Ramos (cell line): ENCODE results near the gene CLIC5.

ENCODE experiments used
- in situ Hi-C: fragments of 300-500 bp; cut with MboI; formaldehyde crosslinking; loops from one replicate; pipeline ENCODE4 v1.14.3; 2022; ENCODE audit warnings: low sequenced_read_pairs; ENCODE audit not compliant: unreplicated experiment

CLIC5 gene

DNA sequence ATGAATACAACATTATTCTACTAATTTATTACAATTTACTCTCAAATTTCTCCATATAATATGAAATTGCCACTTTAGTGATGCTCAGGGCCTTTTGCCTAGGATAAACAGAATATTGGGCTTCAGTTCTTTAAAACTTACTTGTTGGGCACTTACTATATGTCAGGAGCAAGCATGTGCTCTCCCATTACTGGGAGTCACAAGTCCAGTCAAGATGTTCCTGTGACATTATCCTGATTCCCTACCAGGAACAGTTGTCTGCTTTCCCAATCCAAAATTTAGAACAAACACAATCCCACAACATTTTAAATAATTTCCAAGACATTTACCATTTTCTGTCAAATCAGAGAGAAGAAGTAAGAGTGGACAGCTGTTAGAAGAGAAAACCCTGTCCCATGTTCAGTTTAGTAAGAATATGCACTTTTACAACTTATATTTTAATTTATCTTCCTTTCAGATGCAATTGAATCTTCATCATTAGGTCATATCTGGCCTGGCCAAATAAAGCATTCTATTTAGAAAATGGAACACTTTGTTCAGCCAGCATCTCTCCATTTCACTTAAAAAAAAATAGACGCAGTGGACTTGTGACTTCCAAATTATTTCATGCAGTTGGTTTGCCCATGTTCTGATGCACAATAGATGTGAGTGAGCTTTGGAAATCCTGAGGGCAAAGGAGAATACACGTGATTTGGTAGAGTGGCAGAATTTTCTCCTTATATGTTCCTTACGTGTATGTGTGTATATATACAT is 159.8 kb downstream of the CLIC5 start:
- in situ Hi-C loops: no loop called here

DNA sequence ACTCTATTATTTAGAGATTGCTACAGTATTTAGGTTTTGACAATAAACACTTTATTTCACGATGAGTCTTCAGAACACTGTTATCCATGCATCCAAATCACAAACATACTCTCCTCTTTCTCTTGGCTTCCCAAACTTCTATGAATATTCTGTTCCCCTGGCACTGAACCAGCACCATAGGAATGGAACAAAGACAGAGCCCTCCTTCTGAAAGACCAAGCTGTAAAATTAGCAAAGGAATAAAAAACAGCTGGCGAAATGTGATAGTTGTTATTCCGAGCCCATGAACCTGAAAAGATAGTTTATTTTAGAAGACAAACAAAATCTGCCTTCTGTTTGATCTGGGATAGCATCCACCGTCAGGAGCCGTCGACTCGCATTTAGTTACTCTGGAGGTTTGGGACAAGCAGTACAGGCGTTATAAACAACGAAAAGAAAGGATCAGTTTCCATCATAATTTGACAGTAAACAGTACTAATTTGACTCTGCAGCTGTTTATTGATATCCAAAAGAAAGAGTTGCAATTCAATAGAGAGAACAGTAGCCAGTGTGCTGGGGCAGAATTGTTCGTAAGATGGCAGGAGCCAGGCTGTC is 161.4 kb downstream of the CLIC5 start:
- in situ Hi-C loops: no loop called here

DNA sequence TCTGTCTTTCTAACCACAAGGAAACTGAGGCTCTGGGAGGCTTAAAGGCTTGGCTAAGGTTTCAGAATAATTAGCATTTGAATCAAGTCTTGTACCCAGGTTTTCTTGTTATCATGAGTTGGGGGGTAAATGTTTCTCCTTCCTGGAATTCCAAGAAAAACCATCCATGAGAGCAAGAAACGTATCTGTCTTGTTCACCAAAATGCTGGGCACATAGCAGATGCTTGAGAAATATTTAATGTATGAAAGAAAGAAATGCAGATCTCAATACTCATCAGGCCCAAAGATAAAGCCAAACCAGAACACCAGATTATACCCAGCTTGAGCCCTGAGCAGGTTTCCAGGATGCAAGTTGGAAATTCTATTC is 164.6 kb downstream of the CLIC5 start:
- in situ Hi-C loops: no loop called here

DNA sequence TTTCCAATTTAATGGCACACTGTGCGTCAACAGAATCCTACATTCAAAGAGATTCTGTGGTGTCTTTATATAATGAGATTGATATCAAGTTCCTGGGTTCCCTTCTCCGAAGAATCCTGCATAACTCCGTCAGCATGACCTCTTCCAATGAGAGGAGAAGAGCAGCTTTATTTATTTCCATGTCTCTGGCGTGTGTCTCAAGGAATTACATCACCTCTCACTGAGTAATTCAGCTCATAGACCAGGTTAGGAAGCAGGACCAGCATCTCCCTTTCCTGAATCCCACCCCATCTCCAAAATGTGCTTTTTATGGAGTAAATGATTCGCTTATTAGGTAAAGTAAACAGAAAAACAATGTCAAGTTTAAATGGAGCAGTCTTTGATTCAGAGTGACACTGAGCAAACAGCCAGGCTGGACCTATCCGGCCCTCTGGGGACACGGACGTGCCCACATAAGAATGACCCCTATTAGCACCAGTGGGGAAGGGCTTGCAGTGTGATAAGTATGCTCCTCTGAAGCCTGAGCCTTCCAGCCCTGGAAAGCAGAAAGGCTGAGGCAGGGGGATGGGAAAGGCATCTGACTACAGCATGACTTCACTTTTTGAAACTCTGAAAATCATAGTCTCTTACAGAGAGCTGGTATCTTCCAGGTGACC is 165.2 kb downstream of the CLIC5 start:
- in situ Hi-C loops: no loop called here

DNA sequence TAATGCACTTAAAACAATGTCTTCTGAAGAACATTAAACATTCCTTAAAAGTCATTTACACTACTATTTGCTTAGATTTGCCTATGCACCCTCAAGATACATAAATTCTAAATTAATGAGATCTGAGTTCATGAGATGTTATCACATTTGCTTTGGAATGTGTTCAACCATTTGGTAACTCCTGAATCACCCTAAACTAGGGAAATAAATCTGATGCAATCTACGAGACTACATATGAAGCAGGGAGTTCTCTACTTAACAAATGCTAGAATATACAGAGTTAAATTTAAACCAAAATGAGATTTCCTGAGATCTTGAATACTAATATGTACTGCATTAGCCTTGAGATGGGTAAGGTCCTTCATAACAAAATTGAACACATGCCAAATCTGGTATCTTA is 170.1 kb downstream of the CLIC5 start:
- in situ Hi-C loops: no loop called here

DNA sequence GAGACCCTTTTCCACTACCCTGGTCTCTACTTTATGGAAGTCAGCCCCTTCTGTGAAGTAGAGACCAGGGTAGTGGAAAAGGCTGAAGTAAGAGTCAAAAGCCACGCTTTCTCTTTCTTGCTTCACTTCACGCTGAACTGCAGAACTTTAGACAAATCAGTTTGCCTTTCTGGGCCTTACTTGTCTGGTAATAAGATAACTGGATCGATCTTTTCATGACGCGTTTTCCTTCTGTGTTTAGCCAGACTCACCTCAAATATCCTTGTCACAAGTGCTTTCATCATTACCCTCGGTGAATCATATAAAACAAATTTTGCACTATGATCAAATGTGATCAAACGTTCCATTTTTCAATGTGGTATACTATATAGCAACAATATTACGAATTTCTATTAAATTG is 170.7 kb downstream of the CLIC5 start:
- in situ Hi-C loops: no loop called here

DNA sequence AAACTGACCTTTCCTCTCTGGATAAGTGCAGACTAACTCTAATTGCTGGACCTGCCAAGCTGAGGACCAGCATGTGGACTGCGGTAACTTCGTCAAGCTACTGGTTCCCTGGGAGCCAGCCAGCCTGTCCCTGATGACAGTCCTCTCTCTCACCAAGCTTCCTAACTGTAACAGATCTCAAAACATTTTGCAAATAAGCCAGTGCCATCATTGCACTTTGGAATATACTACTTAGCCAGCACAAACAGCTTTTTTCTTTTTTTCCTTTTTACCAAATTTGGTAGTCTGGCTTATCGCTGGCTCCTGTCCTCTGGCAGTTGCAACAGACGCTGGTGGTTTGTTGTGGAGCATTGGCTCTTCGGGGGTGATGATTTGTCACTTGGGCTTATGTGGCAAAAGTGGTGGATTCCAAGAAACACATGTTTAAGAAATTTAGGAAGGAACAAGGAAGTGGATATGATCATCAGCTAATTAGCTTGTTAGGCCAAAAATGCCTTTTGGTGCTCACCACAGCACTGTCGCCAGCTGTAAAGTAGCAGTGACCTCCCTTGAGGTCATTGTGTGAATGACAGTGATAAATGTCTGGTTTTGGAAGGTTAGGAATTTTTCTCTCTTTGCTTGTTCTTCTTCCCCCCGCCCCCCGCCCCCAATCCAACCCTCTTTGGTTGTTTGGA is 171.7 kb downstream of the CLIC5 start:
- in situ Hi-C loops: no loop called here

DNA sequence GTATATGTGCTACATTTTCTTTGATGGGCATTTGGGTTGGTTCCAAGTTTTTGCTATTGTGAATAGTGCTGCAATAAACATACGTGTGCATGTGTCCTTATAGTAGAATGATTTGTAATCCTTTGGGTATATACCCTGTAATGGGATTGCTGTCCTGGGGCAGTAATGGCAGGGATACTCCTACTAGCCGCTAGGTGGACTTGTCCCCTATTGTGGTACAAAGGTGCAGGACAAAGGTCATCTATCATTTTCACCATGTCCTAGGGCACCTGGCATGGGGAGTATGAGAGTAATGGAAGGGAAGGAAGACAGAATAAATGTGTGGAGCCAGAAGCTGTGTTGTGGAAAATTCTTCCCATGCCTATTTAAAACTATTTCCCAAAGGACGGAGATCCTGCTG is 174.6 kb downstream of the CLIC5 start:
- in situ Hi-C loops: no loop called here

DNA sequence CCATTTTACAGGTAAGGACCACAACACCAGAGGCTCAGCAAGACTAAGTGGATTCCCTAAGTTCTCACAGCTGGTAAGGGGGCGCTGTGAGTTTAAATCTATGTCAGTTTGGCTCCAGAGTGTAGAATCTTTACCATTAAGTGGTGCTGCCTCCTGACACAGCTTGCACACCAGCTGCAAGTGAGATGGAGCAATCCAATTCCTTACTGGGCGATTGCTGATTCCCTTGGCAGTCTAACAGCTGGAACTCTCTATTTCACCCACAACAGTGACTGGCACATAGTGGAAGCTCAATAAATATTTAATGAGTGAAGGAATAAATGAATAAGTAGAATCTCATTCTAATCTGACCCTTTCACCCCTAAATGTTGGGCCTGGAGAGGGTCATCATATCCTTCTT is 176.7 kb downstream of the CLIC5 start:
- in situ Hi-C loops: no loop called here

DNA sequence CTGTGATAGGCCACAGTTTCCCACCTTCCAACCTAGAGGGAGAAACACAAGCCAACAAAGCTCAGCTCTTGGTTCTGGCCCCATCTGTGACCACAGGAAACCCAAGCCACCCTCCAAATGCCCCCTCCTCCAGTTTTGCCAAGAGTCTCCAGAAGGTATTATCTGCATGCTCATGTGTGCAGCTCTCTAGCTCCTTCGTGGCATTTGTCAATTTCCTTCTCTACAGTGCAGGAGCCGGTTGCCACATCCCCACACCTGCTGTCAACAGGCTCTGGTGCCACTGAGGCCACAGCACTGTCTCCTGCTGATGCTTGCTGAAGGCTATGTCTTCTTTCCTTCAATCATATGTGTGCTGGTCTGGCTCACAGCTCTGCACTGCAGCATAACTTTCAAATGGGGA is 177.2 kb downstream of the CLIC5 start:
- in situ Hi-C loops: no loop called here

DNA sequence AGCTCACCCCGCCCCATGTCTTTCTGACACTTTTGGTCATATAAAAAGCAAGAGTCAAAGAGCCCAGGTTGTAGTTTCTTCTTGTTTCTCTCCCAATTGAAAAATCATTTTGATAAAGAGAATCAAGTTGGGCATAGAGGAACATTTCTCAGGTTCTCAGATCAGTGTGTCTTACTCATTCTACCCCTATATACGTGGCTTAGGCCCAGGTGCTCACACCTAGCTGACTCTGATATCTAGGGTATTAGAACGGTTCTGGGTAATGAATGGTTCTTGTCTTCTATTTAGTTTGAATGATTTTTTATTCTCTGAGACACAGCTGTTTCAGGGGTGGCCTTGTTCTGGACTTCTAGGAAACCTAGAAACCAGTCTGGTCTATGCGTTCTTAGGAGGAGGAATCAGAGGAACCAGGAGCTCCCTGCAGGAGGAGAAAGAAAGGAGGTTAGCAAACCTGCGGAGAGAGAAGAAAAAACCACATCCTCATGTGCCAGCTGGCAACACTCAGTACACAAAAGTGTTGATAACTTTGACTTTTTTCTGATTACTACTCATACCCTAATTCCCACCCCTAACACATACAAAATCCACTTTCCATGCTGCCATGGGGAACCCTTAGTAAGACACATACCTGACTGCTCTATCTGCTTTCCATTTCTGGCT is 178.0 kb downstream of the CLIC5 start:
- in situ Hi-C loops: no loop called here

DNA sequence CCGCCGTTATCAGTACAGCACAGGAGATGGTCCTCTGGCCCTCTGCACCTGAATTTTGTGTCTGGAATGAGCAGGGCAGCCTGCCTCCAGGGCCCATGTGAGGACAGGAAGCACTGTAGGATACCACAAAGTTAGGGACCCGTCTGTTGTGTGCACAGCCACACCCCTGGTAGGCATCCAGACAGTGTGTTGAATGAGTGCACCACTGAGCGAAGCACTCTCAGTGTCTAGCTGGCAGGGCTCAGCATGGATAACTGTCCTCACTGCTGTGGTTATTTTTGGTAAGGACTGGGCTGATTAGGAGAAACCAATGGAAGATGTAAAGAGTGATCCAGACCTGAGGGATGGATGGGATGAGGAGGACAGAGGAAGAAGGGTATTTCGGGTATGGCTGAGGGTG is 178.7 kb downstream of the CLIC5 start:
- in situ Hi-C loops: no loop called here

DNA sequence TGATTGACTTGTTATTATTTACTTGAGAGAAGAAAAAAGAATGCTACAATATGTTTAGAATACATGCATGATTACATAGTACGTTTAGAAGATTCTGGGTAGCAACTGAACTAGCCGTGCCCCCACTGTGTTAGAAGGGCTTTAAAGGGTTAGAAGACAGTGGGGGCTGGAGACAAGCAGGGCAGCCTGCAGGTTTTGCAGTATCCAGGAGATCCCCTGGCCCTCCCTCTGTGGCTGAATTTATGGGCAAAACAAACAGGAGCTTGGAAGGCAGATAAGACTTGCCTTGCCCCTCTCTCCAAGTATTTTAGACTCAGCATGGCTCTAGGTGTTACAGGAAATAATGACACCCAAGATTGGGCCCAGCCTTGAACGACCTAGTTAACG is 179.2 kb downstream of the CLIC5 start:
- in situ Hi-C loops: no loop called here

DNA sequence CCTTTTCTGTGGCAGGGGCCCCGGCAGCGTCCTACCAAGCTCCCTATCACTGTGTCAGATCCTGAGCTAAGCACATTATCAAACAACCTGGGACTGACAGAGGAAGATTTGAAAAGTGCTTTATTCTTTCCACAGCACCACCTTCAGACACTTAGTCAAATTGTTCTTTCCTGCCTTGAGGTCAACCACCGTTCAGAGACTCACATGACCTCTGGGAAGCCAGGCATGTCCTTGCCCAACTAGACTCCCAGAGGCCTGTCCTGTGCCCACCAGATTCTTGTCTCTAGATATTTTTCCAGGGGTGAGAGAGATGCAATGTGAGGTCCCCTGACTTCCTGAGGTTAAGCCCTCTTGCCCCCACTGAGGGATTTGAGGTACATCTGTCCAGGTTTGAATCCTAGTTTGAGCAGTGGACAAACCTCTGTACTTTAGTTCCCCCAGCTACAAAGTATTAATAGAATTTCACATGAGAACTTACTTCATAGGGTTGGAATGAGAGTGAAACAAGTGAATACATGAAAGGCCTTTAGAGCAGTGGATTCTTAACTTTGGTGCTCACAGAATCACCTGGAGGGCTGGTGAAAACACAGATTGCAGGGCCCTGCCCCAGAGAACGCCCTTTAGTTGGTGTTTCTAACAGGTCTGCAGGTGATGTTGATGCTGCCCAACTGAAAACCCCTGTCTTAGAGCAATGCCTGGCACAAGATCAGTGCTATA is 179.8 kb downstream of the CLIC5 start:
- in situ Hi-C loops: no loop called here

DNA sequence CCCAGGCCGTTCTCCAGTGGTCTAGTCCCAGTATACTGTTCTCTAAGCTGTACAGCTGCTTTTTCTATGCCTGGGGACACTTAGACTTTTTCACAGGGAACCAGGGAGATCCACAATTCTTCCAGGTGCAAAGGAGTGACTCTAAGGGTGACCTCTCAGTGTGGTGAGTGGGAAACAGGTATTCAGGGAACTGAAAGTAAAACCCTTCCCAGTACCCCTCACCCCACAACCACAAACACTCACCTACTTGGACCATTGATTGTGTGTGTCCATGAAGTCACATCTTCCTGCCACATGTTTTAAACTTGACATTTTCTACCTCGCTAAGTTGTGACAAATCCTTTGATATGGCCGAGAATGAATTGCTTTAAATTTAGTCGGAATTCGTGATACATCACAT is 183.6 kb downstream of the CLIC5 start:
- in situ Hi-C loops: no loop called here
